ENCODE data around the gene ANKH. TPM values are rescaled to one million over a fixed set of nuclear protein-coding genes. Genes with fewer than 3 reads are reported as not detected.

ANKH gene
- total and polyA plus RNA-seq, 10 of the 15 experiments (the other 5 are each of a cell fraction or from before 2014, with no cell fraction given) = 2.1 to 43.9 (median 14.4) TPM

DNA sequence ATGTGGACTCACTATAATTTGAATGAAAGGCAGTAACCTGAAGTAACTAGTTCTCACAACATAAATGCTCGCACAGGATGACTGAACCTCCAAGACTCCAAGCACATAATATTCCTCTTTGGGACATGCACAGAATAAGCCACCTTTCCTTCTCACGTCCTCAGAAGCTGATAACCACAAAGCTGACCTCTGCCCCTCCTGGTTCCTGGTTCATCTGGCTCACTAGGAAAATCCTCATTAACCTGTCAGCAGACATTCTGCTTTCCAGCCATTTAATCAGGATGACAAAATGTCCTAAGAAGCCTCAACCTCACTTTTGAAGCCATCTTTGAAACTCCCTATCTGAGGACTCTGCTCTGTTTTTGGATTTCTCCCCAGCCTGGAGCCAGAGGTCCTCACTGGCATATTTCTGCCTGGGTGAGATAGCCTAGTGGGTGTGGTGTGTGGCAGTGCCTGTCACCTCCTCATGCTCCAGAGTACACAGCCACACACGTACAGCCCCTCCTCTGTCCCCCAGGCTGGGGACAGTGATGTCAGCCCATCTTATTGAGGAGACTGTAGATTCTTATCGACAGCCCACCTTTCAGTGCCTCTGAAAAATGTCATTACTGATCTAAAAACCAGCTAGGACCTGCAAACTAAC, 10.3 kb downstream of the ANKH start:
- DNase-seq (ENCODE audit: low read depth, low spot score) (no peak), ATAC-seq (peak; percentile 27; the same call in 2 of the 3 replicates), FAIRE-seq (no peak)
- no TSS peak for BruUV-seq (replicated peaks)
- Histone ChIP-seq H3K27me3 (replicated peaks in 1 of 2; ENCODE audit: control insufficient read depth in 2 of 2, insufficient read depth in 2 of 2, low read length in 1 of 2) (no peaks in the 10 kb centered on the region), H3K4me1 (ENCODE audit: control insufficient read depth, insufficient read depth, low read length) (no peaks in the 10 kb centered on the region), H3K9ac (ENCODE audit: control insufficient read depth, insufficient read depth, low read length) (no peak overlapping the region), H3K4me2 (ENCODE audit: control insufficient read depth, insufficient read depth) (no peak overlapping the region), H3K27ac (ENCODE audit: control insufficient read depth, insufficient read depth) (no peak overlapping the region), H4K20me1 (ENCODE audit: control insufficient read depth, insufficient read depth) (no peaks in the 10 kb centered on the region), H3K4me3 (no peak overlapping the region), H2AFZ (ENCODE audit: control insufficient read depth, low read depth, low read length) (no peak overlapping the region), H3K36me3 (ENCODE audit: control insufficient read depth in 2 of 2, insufficient read depth in 2 of 2, low read length in 1 of 2) (no peaks in the 10 kb centered on the region; a peak in 1 of 4 replicates), H3K79me2 (ENCODE audit: control insufficient read depth, insufficient read depth, low read length) (no peaks in the 10 kb centered on the region; the same call in 1 of the 2 replicates), H3K9me3 (replicated peaks; ENCODE audit: control insufficient read depth, insufficient read depth, low read length) (no peaks in the 10 kb centered on the region)
- intact Hi-C loops (cut with micrococcal nuclease; ENCODE audit: unreplicated experiment) (no loop called here), in situ Hi-C loops (cut with MboI) (no loop called here)
- WGBS (ENCODE audit: insufficient coverage, insufficient replicate concordance, low lambda C conversion rate, missing lambda C conversion rate) = 85% methylated on average over 4 of the region's 4 CpGs
- SMC1A ChIA-PET (ENCODE audit: uncharacterized antibody, unreplicated experiment) = interaction anchor here (1.3 to 1.4 kb wide), 2 partner anchors 8 to 130 kb away, joined by 3 to 6 read pairs; no protein-coding TSS in a partner anchor
- POLR2A ChIA-PET = no interaction called here
- RAD21 ChIA-PET (ENCODE audit: unreplicated experiment) = no interaction called here
- CTCF ChIA-PET = interaction anchor here (2.1 kb wide), 2 partner anchors 9 to 10 kb away, joined by 5 to 7 read pairs; partner anchors contain the start of gene ANKH
- TF ChIP-seq, protein P1, sequence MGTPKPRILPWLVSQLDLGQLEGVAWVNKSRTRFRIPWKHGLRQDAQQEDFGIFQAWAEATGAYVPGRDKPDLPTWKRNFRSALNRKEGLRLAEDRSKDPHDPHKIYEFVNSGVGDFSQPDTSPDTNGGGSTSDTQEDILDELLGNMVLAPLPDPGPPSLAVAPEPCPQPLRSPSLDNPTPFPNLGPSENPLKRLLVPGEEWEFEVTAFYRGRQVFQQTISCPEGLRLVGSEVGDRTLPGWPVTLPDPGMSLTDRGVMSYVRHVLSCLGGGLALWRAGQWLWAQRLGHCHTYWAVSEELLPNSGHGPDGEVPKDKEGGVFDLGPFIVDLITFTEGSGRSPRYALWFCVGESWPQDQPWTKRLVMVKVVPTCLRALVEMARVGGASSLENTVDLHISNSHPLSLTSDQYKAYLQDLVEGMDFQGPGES (IDR thresholded peaks at IDR 0.05) = no peak
- TF ChIP-seq ZNF217 (IDR thresholded peaks at IDR 0.05) = no peak
- no peak for TF ChIP-seq STAT3 (IDR thresholded peaks at IDR 0.05; ENCODE audit: low read depth, low read length)
- no peak for TF ChIP-seq RCOR1 (conservative IDR thresholded peaks at IDR 0.05; ENCODE audit: low read depth, low read length)
- no peak for TF ChIP-seq CBX3 (IDR thresholded peaks at IDR 0.05; ENCODE audit: borderline replicate concordance, low read depth)
- TF ChIP-seq NFYB (IDR thresholded peaks at IDR 0.05; ENCODE audit: insufficient read depth, low read depth, low read length) = no peak
- no peak for TF ChIP-seq MYB (IDR thresholded peaks at IDR 0.05; ENCODE audit: borderline replicate concordance, low read depth, low read length)
- TF ChIP-seq, protein P2, sequence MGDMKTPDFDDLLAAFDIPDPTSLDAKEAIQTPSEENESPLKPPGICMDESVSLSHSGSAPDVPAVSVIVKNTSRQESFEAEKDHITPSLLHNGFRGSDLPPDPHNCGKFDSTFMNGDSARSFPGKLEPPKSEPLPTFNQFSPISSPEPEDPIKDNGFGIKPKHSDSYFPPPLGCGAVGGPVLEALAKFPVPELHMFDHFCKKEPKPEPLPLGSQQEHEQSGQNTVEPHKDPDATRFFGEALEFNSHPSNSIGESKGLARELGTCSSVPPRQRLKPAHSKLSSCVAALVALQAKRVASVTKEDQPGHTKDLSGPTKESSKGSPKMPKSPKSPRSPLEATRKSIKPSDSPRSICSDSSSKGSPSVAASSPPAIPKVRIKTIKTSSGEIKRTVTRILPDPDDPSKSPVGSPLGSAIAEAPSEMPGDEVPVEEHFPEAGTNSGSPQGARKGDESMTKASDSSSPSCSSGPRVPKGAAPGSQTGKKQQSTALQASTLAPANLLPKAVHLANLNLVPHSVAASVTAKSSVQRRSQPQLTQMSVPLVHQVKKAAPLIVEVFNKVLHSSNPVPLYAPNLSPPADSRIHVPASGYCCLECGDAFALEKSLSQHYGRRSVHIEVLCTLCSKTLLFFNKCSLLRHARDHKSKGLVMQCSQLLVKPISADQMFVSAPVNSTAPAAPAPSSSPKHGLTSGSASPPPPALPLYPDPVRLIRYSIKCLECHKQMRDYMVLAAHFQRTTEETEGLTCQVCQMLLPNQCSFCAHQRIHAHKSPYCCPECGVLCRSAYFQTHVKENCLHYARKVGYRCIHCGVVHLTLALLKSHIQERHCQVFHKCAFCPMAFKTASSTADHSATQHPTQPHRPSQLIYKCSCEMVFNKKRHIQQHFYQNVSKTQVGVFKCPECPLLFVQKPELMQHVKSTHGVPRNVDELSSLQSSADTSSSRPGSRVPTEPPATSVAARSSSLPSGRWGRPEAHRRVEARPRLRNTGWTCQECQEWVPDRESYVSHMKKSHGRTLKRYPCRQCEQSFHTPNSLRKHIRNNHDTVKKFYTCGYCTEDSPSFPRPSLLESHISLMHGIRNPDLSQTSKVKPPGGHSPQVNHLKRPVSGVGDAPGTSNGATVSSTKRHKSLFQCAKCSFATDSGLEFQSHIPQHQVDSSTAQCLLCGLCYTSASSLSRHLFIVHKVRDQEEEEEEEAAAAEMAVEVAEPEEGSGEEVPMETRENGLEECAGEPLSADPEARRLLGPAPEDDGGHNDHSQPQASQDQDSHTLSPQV (IDR thresholded peaks at IDR 0.05) = no peak
- no peak for TF ChIP-seq MEF2A (IDR thresholded peaks at IDR 0.05; ENCODE audit: insufficient read depth, low read depth, low read length)
- TF ChIP-seq, protein P3, sequence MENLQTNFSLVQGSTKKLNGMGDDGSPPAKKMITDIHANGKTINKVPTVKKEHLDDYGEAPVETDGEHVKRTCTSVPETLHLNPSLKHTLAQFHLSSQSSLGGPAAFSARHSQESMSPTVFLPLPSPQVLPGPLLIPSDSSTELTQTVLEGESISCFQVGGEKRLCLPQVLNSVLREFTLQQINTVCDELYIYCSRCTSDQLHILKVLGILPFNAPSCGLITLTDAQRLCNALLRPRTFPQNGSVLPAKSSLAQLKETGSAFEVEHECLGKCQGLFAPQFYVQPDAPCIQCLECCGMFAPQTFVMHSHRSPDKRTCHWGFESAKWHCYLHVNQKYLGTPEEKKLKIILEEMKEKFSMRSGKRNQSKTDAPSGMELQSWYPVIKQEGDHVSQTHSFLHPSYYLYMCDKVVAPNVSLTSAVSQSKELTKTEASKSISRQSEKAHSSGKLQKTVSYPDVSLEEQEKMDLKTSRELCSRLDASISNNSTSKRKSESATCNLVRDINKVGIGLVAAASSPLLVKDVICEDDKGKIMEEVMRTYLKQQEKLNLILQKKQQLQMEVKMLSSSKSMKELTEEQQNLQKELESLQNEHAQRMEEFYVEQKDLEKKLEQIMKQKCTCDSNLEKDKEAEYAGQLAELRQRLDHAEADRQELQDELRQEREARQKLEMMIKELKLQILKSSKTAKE (IDR thresholded peaks at IDR 0.05; ENCODE audit: low read depth, poor library complexity, severe bottlenecking) = no peak
- TF ChIP-seq SIN3A (IDR thresholded peaks at IDR 0.05; ENCODE audit: low read depth, low read length) = no peak
- no peak for TF ChIP-seq EGR1 (IDR thresholded peaks at IDR 0.05; ENCODE audit: borderline replicate concordance in 1 of 2, low read depth in 2 of 2, low read length in 2 of 2)
- no peak for TF ChIP-seq NRF1 (conservative IDR thresholded peaks at IDR 0.05; ENCODE audit: low read depth, low read length)
- TF ChIP-seq, protein P4, sequence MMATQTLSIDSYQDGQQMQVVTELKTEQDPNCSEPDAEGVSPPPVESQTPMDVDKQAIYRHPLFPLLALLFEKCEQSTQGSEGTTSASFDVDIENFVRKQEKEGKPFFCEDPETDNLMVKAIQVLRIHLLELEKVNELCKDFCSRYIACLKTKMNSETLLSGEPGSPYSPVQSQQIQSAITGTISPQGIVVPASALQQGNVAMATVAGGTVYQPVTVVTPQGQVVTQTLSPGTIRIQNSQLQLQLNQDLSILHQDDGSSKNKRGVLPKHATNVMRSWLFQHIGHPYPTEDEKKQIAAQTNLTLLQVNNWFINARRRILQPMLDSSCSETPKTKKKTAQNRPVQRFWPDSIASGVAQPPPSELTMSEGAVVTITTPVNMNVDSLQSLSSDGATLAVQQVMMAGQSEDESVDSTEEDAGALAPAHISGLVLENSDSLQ (IDR thresholded peaks at IDR 0.05) = no peak

All from GM12878 (cell line).